Fibroblast of lung (primary cell): Measurements from ENCODE around the gene OXGR1. TPM values are rescaled to one million over a fixed set of nuclear protein-coding genes. Genes with fewer than 3 reads are reported as not detected.

ENCODE experiments used
- DNase-seq, 2 donors: peaks; one replicate each; pipeline versions ENCODE4 v3.0.0 to v3.0.0-alpha.2; 2010; ENCODE audit warnings: low read depth in 2 of 2
- H2AFZ ChIP-seq: 2 replicates; pipeline ENCODE4 v1.5.1; 2012; ENCODE audit warnings: low read length, control low read depth, inconsistent platforms
- H3K27ac ChIP-seq: 2 replicates; pipeline ENCODE4 v1.5.1; 2011; ENCODE audit warnings: low read length, control low read depth; ENCODE audit not compliant: insufficient read depth
- H3K27me3 ChIP-seq: 2 replicates; pipeline ENCODE4 v1.5.1; 2011; ENCODE audit warnings: mild to moderate bottlenecking, low read length; ENCODE audit not compliant: control insufficient read depth, insufficient read depth
- H3K36me3 ChIP-seq: 2 replicates; pipeline ENCODE4 v1.5.1; 2011; ENCODE audit warnings: low read length; ENCODE audit not compliant: control insufficient read depth, insufficient read depth
- H3K4me1 ChIP-seq: 2 replicates; pipeline ENCODE4 v1.5.1; 2011; ENCODE audit warnings: low read length; ENCODE audit not compliant: control insufficient read depth, insufficient read depth; ENCODE audit errors: extremely low read depth
- H3K4me2 ChIP-seq: 2 replicates; pipeline ENCODE4 v1.5.1; 2011; ENCODE audit warnings: low read length, control low read depth; ENCODE audit not compliant: insufficient read depth; ENCODE audit errors: extremely low read depth
- H3K4me3 ChIP-seq, 4 experiments: fragments of 200-600 bp in 1 of 4; sonication (generic) in 1 of 4; replicated peaks in 1 of 4; 2 replicates each; pipeline ENCODE4 v1.5.1; 2011 to 2016; ENCODE audit warnings: low read length in 4 of 4, low read depth in 3 of 4, mild to moderate bottlenecking in 3 of 4, control low read depth in 2 of 4, inconsistent platforms in 1 of 4, mixed read lengths in 1 of 4; ENCODE audit not compliant: insufficient read depth in 1 of 4; ENCODE audit errors: control extremely low read depth in 1 of 4
- H3K79me2 ChIP-seq: 2 replicates; pipeline ENCODE4 v1.5.1; 2012; ENCODE audit warnings: mild to moderate bottlenecking, low read length, inconsistent platforms; ENCODE audit not compliant: control insufficient read depth, insufficient read depth
- H3K9ac ChIP-seq: 2 replicates; pipeline ENCODE4 v1.5.1; 2011; ENCODE audit warnings: mild to moderate bottlenecking, low read length, control low read depth; ENCODE audit not compliant: insufficient read depth
- H3K9me3 ChIP-seq: 2 replicates; pipeline ENCODE4 v1.5.1; 2012; ENCODE audit warnings: low read depth, low read length; ENCODE audit not compliant: control insufficient read depth, insufficient read depth
- H4K20me1 ChIP-seq: 2 replicates; pipeline ENCODE4 v1.5.1; 2011; ENCODE audit warnings: low read length; ENCODE audit not compliant: control insufficient read depth, insufficient read depth; ENCODE audit errors: extremely low read depth
- EZH2 ChIP-seq: IDR thresholded peaks from 2 replicates; pipeline ENCODE4 v1.5.1; 2012; ENCODE audit warnings: low read length, control low read depth, mild to moderate bottlenecking; ENCODE audit errors: missing control alignments
- polyA plus RNA-seq, 2 donors: library from polyadenylated mRNA; depleted of rRNA in 1 of 2; stranded (reverse) in 1 of 2; unstranded in 1 of 2; fragments of >200 nt; gene quantifications; 2 replicates each; pipeline ENCODE4 v1.2.1, GENCODE V29; 2011 to 2012; ENCODE audit warnings: missing spikeins in 1 of 2
- total RNA-seq: library from RNA; depleted of rRNA; stranded (reverse); fragments of >200 nt; gene quantifications from 2 replicates; pipeline ENCODE4 v1.2.1, GENCODE V29; 2014
- TF ChIP-seq, protein P1 (sequence below), 2 donors: IDR thresholded peaks in 1 of 2; conservative IDR thresholded peaks in 1 of 2; 1 replicate in 1 of 2; 2 replicates in 1 of 2; pipeline ENCODE4 v1.5.1; 2011 to 2012; ENCODE audit warnings: low read length in 2 of 2, control low read depth in 1 of 2, inconsistent platforms in 1 of 2, low read depth in 1 of 2, mild to moderate bottlenecking in 1 of 2

Gene OXGR1
- total and polyA plus RNA-seq, 2 donors (not counting 1 experiment from before 2014, with no cell fraction given): not detected

DNA sequence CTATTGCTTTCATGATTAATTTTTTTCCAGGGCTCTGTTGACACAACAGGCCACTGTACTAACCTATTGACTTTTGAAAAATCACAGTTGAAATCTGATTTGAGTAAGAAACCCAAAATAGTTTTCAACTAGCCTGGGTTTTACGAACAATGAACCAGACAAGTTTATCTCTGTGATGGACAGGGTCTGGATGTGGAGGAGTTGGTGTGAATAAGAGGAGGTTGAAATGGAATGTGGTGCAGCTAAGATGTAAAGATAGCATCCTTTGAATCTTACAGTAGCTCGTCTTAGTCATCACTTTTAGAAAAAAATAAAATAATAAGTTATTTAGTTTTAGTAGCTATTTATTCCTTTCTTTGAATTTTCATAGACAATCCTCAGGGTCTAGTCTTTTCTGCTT, 8.3 kb upstream of the OXGR1 start:
- Histone ChIP-seq H3K9ac (no peak overlapping the region), H3K4me3 (no peak overlapping the region), H3K4me2 (no peak overlapping the region), H3K4me1 (peaks cover 11% of the 10 kb centered on the region), H3K79me2 (no peaks in the 10 kb centered on the region), H3K9me3 (no peaks in the 10 kb centered on the region), H3K27me3 (no peaks in the 10 kb centered on the region), H3K27ac (no peak overlapping the region), H3K36me3 (no peaks in the 10 kb centered on the region), H4K20me1 (no peaks in the 10 kb centered on the region), H2AFZ (no peak overlapping the region)
- TF ChIP-seq EZH2: no peak
- TF ChIP-seq, protein P1, sequence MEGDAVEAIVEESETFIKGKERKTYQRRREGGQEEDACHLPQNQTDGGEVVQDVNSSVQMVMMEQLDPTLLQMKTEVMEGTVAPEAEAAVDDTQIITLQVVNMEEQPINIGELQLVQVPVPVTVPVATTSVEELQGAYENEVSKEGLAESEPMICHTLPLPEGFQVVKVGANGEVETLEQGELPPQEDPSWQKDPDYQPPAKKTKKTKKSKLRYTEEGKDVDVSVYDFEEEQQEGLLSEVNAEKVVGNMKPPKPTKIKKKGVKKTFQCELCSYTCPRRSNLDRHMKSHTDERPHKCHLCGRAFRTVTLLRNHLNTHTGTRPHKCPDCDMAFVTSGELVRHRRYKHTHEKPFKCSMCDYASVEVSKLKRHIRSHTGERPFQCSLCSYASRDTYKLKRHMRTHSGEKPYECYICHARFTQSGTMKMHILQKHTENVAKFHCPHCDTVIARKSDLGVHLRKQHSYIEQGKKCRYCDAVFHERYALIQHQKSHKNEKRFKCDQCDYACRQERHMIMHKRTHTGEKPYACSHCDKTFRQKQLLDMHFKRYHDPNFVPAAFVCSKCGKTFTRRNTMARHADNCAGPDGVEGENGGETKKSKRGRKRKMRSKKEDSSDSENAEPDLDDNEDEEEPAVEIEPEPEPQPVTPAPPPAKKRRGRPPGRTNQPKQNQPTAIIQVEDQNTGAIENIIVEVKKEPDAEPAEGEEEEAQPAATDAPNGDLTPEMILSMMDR (conservative IDR thresholded peaks at IDR 0.05 in 1 of 2, IDR thresholded peaks at IDR 0.05 in 1 of 2; ENCODE audit: low read depth in 1 of 2, low read length in 2 of 2): no peak
- DNase-seq: peak in 1 of 2 donors; percentile 87

DNA sequence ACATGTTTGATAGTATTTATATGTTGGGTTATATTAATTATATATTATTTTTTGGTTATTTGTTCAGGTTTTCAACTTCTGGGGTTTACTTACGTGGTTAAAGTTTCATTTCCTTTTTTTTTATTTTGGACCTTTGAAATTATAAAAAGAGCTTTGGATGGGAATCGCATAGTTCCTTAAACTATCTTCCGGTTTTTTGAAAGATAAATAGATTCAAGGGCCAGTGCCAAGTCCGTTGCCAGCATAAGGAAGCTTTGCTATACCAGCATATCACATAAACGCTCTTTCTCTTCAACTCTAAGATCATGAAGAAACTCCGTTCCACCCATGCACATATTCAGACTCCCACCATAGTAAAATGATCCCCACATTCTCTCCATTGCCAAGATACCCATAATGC, 7.4 kb upstream of the OXGR1 start:
- no peak overlapping the region for H3K4me3 ChIP-seq
- H3K27me3 ChIP-seq: no peaks in the 10 kb centered on the region
- H3K4me1 ChIP-seq: peaks cover 11% of the 10 kb centered on the region
- no peak overlapping the region for H3K9ac ChIP-seq
- no peaks in the 10 kb centered on the region for H3K79me2 ChIP-seq
- H3K36me3 ChIP-seq: no peaks in the 10 kb centered on the region
- no peak overlapping the region for H3K27ac ChIP-seq
- no peak overlapping the region for H2AFZ ChIP-seq
- TF ChIP-seq, protein P1 (conservative IDR thresholded peaks at IDR 0.05 in 1 of 2, IDR thresholded peaks at IDR 0.05 in 1 of 2; ENCODE audit: low read depth in 1 of 2, low read length in 2 of 2): no peak
- TF ChIP-seq EZH2: no peak
- H4K20me1 ChIP-seq: no peaks in the 10 kb centered on the region
- H3K4me2 ChIP-seq: no peak overlapping the region
- DNase-seq: no peak
- H3K9me3 ChIP-seq: no peaks in the 10 kb centered on the region

DNA sequence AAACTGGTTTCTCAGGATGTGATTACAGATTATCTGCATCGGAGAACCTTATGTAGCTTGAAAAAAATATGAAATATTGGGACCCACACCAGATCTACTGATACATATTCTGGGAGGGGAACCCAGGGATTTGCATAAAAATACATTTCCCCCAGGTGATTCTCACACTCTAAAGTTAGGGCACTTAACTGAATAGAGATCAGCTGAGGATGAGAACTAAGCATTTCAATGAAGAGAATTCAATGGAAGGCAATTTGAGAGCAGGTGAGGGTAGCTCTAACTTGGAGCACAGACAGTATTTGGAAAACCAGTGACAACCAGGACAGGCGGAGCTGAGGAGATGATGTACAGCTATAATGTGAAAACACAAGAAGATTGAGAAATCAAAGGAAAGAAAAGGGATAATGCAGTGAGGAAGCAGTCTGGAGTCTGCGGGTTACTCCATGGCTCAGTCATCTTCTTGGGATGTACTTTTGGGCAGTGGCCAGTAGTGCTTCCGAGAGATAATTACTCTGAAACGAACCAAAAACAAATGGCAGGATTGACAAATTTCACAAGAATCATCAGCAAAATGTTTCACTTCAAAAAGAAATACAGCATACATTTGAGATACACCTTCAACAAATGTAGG, 6.1 kb upstream of the OXGR1 start:
- Histone ChIP-seq H3K27ac (no peak overlapping the region), H3K36me3 (no peaks in the 10 kb centered on the region), H2AFZ (no peak overlapping the region), H3K9me3 (no peaks in the 10 kb centered on the region), H3K79me2 (no peaks in the 10 kb centered on the region), H3K9ac (no peak overlapping the region), H3K4me1 (peaks cover 7% of the 10 kb centered on the region), H4K20me1 (no peaks in the 10 kb centered on the region), H3K4me2 (no peak overlapping the region), H3K4me3 (no peak overlapping the region), H3K27me3 (peaks cover 2% of the 10 kb centered on the region)
- TF ChIP-seq EZH2: no peak
- TF ChIP-seq, protein P1 (conservative IDR thresholded peaks at IDR 0.05 in 1 of 2, IDR thresholded peaks at IDR 0.05 in 1 of 2; ENCODE audit: low read depth in 1 of 2, low read length in 2 of 2): no peak
- DNase-seq: peak; percentile 60 to 61
